HK-2 (cell line): Measurements from ENCODE around the gene GRIN2D.

Source experiments
- DNase-seq: peaks from one replicate; pipeline ENCODE4 v3.0.0-alpha.2; 2018; ENCODE audit not compliant: unreplicated experiment

The GRIN2D gene

DNA sequence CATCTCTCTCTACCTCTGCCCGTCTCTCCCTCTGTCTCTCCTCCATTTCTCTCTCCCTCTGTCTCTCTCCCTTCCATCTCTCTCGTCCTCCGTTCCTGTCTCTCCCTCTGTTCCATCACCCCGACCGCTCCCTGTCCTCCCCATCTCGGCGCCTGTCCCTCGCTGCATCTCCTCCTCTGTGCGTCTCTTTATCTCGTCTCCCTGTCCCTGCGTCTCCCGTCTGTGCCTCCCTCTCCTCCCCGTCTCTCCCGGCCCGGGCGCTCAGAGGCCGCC is 4.6 kb downstream of the GRIN2D start:
- DNase-seq, result no peak

DNA sequence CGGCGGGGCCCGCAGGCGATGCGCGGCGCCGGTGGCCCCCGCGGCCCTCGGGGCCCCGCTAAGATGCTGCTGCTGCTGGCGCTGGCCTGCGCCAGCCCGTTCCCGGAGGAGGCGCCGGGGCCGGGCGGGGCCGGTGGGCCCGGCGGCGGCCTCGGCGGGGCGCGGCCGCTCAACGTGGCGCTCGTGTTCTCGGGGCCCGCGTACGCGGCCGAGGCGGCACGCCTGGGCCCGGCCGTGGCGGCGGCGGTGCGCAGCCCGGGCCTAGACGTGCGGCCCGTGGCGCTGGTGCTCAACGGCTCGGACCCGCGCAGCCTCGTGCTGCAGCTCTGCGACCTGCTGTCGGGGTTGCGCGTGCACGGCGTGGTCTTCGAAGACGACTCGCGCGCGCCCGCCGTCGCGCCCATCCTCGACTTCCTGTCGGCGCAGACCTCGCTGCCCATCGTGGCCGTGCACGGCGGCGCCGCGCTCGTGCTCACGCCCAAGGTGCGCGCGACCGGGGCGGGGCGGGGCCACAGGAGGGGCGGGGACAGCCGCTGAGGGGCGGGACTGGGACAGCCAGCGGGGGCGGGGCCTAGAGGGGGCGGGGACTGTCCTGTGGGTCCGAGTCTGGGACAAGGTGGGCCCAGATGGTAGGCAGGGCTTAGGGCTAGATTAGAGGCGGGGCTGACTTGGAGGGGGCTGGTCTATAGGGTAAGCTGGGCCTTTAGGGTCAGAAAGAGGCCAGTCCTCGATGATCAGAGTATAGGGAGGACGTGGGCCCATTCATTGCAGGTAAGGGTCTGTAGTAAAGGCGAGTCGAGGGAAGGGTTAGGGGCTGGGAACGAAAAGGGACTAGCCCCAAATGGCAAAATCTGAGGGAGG is 5.1 kb downstream of the GRIN2D start:
- peak; percentile 69 for DNase-seq

DNA sequence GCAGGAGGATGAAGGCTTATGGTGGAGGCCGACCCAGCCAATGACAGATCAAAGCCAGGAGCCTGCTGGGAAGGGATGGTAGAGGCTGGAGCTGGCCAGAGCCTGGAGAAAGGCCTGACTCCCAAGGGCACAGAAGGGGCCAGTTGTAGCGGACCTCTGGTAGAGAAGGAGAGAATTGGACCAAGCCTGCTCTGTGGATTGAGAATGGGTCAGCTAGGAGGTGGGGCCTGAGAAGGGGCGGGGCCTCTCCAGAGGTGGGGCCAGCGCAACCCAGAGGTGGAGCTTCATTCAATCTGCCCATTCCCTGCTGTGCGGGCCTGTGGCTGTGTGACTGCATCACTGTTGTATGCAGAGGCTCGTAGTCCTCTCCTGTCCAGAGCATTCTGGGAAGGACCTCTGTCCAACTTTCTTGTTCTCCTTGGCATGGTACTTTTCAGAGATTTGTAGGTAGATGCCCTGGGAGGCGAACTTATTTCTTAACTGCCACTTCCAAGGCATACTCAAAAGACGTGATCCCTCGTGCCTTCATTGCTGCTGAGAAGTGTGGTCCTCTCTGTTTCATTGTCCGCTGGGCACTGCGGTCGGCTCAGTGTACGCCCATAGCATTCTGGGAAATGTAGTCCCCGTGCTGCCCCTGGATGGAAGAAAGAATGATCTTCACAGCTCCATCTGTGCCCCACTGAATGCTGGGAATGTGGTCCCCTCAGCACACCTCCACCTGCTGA is 6.7 kb downstream of the GRIN2D start:
- DNase-seq, result no peak

DNA sequence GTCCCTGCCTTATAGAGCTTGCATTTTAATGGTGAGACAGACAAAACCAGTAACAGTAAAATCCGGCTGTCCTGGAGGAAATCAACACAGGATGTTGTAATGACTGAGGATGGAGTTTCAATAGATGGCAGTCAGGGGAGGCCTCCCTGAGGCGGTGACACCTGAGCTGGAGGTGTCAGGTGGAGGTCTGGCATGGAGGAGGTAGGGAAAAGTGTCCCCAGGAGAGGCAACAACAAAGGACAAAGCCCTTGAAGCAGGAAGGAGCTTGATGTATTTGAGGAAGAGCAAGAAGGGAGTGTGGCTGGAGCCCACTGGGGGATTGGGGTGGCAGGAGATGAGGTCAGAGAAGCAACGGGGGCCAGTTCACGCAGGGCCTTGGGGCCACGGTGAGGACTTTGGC is 7.8 kb downstream of the GRIN2D start:
- no peak for DNase-seq

DNA sequence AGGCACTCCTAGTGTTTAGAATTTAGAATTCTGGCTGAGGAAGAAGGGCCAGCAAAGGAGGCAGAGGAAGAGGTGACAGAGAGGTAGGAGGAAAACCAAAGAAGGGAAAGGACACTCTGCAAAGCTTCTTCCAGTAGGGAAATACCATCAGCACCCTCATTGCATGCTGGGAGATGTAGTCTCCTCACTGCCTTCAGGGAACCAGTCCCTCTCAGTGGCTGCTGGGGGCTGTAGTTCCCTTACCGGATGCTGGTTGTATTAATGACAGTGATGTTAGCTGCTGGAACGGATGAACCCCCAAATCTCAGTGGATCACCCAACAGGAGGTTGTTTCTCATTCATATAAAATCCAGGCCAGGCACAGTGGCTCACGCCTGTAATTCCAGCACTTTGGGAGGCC is 10.1 kb downstream of the GRIN2D start:
- DNase-seq, result peak; percentile 50

DNA sequence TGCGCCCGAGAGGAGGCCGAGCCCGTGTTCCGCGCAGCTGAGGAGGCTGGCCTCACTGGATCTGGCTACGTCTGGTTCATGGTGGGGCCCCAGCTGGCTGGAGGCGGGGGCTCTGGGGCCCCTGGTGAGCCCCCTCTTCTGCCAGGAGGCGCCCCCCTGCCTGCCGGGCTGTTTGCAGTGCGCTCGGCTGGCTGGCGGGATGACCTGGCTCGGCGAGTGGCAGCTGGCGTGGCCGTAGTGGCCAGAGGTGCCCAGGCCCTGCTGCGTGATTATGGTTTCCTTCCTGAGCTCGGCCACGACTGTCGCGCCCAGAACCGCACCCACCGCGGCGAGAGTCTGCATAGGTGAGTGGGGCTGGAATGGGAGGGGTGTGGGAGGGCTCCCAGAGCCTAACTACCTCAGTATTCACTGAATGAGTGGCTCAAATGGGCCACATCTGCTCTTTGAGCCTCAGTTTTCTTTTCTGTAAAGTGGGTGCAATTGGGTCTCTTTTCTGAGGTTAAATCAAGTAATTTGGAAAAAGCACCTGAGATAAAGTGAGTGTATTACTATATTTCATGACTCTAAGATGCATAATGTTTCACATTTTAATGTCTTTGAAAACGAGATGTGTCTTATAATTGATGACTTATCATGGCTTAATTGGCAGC is 11.7 kb downstream of the GRIN2D start:
- no peak for DNase-seq

DNA sequence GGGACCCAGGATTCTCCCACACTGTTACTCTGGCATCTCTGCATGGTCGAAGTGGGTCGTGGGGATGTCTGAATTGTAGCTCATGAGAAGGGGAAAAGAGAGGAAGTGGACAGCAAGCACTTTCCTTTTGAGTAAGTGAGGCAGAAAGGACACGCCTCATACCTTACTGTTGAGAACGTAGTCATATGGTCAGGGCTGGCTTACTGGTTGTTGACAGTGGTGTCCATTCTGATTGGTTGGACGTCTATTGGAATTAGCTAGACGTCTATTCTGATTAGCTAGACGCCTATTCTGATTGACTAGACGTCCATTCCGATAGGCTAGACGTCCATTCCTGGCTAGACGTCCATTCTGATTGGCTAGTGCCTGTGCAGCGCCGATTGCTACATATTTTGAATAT is 12.4 kb downstream of the GRIN2D start:
- no peak for DNase-seq

DNA sequence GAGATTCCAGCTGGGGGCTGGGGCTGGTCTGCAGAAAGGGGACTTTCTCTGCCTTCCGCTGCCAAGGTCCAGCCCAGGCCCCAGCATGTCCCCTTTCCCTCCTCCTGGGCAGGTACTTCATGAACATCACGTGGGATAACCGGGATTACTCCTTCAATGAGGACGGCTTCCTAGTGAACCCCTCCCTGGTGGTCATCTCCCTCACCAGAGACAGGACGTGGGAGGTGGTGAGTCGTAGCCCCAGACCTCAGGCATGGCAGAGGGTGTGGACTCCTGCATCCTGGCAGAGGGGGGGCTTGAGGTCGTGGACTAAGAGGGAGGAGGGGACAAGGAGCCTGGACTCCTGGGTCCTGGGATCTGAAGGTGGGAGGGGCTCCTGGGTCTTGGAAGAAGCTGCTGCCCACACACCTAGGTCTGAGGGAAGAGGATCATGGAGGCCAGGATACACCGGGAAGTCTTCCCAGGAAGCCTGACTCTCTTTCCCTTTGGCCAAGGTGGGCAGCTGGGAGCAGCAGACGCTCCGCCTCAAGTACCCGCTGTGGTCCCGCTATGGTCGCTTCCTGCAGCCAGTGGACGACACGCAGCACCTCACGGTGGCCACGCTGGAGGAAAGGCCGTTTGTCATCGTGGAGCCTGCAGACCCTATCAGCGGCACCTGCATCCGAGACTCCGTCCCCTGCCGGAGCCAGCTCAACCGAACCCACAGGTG is 20.6 kb downstream of the GRIN2D start:
- DNase-seq, result peak; percentile 57

DNA sequence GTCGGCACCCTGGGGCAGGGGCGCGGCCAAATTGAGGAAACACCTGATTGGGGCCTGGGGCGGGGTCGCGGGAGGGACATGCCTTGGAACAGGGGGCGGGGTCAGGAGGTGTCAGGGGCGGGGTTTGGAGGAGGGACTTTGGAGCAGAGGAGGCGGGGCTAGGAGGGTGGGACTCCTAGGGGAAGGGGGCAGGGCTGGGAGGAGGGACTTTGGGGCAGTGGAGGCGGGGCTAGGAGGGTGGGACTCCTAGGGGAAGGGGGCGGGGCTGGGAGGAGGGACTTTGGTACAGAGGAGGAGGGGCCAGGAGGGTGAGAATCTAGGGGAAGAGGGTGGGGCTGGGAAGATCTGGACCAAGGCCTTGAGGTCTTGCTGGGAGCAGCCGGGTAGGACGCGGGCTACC is 21.9 kb downstream of the GRIN2D start:
- no peak for DNase-seq

DNA sequence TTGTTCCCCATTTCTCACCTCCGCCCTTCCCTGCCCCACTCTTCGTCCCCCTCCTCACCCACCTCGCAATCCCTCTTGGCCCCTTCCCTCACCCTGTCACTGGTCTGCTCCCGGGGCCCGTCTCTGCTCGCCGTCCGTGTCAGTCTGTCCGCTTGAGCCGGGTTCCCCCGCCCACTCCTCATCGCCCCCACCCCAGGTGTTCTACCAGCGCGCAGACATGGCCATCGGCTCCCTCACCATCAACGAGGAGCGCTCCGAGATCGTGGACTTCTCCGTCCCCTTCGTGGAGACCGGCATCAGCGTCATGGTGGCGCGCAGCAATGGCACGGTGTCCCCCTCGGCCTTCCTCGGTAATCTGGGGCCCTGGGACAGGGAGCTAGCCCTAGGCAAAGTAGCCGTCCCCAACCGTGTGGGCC is 22.3 kb downstream of the GRIN2D start:
- no peak for DNase-seq

DNA sequence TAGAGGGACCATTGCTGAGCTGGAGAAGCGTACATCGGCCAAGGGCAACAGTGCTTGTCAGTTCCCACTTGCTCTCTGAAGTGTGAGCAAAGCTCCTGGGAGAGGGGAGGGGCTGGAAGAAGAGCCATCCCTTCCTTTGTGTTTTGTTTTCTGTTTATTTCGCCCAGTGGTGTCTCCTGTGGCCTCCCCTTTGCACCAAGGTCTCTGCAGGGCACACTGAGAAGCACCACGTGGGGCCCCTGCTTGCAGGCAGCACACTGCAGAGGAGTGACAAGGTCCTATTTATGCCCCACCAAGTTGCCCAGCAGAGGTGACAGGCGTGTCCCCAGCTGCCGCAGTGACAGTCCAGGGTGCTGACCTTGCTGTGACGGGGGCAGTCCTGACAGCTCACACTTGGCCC is 24.0 kb downstream of the GRIN2D start:
- DNase-seq, result no peak

DNA sequence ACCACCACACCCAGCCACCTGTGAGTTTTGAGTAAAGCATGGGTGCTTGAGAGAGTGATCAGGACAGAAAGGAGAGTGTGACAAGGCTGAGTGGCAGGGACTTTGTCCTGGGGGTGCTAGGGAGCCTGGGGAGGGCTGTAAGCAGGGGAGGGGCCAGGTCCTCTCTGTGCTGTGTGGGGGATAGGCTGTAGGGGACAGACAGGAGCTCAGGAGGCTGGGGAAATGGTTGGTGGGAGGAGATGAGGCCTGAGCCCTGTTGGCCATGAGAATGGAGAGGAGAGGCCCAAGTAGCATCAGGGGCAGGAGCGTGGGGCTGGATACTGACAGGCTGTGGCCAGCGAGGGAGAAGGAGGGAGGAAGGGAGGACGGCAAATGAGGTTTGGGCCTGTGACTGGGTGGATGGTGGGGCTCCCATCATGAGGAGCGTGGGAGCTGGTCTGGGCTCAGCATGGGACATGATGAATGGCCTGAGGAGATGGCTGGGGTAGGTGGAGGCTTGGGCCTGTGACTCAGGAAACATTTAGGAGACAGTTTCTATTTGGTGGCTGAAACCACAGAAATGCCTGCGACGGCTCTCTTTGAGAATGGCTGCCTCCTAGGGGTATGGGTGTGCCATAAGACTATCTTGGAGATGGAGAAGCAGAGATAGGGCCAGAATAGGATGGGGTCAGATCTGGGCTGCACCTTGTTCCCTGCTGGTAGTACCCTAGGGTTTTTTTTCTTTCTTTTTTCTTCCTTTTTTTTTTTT is 25.0 kb downstream of the GRIN2D start:
- DNase-seq, result peak; percentile 20

DNA sequence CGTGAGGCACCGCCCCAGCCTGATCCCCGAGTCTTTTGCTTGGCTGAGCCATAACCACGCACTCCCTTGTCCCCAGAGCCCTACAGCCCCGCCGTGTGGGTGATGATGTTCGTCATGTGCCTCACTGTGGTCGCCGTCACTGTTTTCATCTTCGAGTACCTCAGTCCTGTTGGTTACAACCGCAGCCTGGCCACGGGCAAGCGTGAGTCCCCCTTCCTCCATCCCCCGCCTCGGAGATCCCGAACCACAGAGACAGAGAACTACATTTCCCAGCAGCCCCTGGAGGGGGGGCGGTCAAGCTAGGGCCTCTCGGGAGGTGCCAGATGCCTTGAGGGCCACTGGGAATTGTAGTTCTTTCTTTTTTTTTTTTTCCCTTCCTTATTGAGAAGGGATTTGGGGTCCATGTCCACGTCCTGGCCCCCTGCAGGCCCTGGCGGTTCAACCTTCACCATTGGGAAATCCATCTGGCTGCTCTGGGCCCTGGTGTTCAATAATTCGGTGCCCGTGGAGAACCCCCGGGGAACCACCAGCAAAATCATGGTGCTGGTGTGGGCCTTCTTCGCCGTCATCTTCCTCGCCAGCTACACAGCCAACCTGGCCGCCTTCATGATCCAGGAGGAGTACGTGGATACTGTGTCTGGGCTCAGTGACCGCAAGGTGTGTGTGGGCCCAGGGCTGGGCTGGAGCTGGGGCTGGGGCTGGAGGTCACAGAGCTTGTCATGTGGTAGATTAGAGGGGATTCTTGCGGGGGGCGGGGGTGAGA is 25.9 kb downstream of the GRIN2D start:
- DNase-seq, result no peak

DNA sequence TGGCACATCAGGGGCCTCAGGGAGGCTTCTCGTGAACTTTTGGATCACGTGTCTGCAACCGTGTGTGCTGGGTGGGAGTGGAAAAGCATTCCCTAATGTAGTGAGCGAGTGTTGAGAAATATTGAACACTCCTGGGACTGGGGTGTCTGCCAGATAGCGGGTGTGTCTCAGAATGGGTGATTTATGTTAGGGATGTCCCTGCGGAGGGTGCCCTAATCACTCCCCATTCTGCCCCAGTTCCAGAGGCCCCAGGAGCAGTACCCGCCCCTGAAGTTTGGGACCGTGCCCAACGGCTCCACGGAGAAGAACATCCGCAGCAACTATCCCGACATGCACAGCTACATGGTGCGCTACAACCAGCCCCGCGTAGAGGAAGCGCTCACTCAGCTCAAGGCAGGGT is 28.1 kb downstream of the GRIN2D start:
- DNase-seq, result no peak

DNA sequence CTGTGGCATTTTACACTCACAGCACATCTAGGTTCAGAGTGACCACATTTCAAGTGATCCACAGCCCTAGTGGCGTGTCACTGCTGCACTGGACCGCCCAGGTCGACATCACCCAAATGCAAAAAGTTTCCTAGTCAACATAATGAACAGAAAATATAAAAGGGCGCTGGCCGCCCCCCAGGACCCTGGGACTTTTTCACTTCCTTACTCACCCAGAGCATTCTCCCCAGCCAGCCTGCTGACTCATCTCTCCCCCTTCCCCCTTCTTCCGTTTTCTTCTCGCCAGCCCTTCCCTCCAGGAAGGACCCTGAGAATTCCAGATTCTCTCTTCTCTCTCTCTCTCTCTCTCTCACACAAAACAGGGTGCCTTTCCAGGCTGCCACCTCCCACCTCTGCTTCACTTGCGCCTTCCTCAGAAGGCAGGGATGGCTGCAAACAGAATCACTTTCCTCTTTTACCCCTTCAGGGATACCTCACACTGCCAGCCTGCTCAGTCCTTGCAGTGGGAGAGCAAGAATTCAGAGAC is 31.3 kb downstream of the GRIN2D start:
- DNase-seq, result peak; percentile 58

DNA sequence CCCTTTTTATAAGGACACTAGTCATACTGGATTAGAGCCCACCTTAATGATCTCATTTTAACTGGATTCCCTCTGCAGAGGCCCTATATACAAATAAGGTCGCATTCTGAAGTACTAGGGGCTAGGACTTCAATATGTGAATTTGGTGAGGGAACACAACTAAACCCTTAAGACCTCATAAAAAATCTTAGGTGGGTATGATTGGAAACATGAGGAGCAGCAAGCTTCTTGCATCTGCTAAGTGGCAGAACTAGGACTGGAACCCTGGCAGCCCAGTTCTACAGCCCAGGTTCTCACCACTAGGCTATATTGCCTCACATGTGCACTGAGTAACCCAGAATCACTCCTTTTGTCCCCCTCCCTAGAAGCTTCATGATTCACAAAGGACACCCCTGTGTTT is 35.2 kb downstream of the GRIN2D start:
- DNase-seq, result no peak

DNA sequence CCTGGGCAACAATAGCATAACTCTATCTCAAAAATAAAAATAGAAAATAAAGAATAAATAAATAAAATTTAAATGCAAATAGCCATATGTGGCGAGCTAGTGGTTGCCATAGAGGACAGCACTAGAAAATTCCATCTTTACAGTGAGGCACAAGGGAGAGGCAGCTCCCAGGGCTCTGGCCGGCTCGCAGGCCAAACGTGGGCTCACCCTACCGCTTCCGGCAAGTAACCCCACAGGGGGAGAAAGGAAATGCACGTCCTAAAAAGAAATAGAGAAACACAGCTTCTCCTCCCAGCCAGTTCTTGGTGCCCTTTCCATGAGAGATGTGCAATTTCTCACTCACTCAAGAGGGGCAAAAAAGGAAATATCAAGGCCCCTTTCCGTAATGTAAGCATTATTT is 39.9 kb downstream of the GRIN2D start:
- no peak for DNase-seq

DNA sequence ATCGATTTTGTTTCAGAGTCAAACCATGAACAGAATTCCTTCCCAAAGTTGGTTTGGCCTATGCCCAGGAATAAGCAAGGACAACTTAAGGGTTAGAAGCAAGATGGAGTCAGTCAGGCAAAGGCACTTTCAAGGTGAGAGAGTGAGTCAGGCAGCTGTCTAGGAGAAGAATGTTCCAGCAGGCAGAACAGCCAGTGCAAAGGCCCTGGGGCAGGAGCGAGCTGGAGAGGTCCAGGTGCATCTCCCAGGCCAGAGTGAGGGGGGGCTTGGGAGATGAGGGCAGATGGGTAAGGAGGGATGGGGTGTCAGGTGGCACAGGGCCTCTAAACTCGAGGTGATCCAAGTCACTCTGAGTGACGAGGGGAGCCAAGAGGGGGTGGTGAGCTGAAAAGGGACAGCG is 43.1 kb downstream of the GRIN2D start:
- DNase-seq, result no peak

DNA sequence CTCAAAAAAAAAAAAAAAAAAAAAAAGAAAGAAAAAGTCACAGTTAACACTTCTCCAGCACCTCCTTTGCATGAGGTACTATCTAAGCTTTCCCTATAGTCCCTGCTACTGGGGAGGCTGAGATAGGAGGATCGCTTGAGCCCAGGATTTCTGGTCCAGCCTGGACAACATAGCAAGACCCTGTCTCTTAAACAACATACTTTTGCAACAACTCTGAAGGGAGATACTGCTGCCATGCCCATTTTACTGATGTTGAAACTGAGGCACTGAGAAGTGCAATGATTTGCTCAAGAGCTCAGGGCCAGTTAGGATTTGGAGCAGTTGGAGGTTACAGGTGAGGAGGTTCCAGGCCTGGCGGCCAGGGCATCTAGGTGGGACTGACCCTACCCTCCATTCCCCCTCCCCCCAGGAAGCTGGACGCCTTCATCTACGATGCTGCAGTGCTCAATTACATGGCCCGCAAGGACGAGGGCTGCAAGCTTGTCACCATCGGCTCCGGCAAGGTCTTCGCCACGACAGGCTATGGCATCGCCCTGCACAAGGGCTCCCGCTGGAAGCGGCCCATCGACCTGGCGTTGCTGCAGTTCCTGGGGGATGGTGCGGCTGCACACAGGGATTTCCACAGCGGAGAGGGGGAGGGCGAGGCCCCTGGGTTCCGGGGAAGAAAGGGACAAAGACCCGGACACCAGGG is 48.0 kb downstream of the GRIN2D start:
- no peak for DNase-seq
